Nephron progenitor cell (in vitro differentiated cells): ENCODE measurements around the gene NFKBIB.

Experiments used
- DNase-seq: peaks from one replicate; pipeline ENCODE4 v3.0.0; 2021
- H3K27ac Mint-ChIP-seq: 2 replicates; pipeline ENCODE4 v1.8.0; 2021; ENCODE audit warnings: mild to moderate bottlenecking, moderate library complexity, mixed read lengths
- H3K27me3 Mint-ChIP-seq: 2 replicates; pipeline ENCODE4 v1.8.0; 2021; ENCODE audit warnings: mild to moderate bottlenecking, low read depth, mixed read lengths; ENCODE audit not compliant: poor library complexity
- H3K36me3 Mint-ChIP-seq: 2 replicates; pipeline ENCODE4 v1.8.0; 2021; ENCODE audit warnings: low read depth, mixed read lengths
- H3K4me1 Mint-ChIP-seq: 2 replicates; pipeline ENCODE4 v1.8.0; 2021; ENCODE audit warnings: mixed read lengths
- H3K4me3 Mint-ChIP-seq: 2 replicates; pipeline ENCODE4 v1.8.0; 2021; ENCODE audit warnings: mild to moderate bottlenecking, moderate library complexity, mixed read lengths
- H3K9me3 Mint-ChIP-seq: 2 replicates; pipeline ENCODE4 v1.8.0; 2021; ENCODE audit warnings: mild to moderate bottlenecking, moderate library complexity, mixed read lengths
- TF ChIP-seq, protein P1 (sequence below): fragments of 200-600 bp; sonication (generic); IDR thresholded peaks from 2 replicates; pipeline ENCODE4 v1.5.0; 2021; ENCODE audit warnings: antibody characterized with exemption

NFKBIB gene

DNA sequence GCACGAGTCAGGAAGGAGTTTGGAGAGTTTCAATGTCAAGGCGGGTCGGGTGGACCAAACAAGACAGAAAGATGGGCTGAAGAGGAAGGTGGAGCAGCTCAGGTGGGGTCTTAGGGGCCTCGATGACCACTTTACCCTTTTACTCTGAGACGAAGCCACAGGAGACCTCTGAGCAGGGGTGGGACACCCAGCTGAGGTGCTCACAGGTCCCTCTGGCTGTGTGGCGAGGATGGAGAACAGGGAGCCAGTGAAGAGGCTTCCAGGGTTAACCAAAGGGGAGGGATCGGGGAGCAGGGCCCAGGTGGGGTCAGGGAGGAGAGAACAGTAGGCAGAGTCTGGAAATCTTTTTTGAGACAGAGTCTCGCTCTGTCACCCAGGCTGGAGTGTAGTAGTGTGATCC, 14.2 kb downstream of the NFKBIB start:
- TF ChIP-seq, protein P1, sequence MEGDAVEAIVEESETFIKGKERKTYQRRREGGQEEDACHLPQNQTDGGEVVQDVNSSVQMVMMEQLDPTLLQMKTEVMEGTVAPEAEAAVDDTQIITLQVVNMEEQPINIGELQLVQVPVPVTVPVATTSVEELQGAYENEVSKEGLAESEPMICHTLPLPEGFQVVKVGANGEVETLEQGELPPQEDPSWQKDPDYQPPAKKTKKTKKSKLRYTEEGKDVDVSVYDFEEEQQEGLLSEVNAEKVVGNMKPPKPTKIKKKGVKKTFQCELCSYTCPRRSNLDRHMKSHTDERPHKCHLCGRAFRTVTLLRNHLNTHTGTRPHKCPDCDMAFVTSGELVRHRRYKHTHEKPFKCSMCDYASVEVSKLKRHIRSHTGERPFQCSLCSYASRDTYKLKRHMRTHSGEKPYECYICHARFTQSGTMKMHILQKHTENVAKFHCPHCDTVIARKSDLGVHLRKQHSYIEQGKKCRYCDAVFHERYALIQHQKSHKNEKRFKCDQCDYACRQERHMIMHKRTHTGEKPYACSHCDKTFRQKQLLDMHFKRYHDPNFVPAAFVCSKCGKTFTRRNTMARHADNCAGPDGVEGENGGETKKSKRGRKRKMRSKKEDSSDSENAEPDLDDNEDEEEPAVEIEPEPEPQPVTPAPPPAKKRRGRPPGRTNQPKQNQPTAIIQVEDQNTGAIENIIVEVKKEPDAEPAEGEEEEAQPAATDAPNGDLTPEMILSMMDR = no peak
- peak overlapping the region; percentile 58 for H3K27ac Mint-ChIP-seq
- no peak overlapping the region for H3K4me3 Mint-ChIP-seq

DNA sequence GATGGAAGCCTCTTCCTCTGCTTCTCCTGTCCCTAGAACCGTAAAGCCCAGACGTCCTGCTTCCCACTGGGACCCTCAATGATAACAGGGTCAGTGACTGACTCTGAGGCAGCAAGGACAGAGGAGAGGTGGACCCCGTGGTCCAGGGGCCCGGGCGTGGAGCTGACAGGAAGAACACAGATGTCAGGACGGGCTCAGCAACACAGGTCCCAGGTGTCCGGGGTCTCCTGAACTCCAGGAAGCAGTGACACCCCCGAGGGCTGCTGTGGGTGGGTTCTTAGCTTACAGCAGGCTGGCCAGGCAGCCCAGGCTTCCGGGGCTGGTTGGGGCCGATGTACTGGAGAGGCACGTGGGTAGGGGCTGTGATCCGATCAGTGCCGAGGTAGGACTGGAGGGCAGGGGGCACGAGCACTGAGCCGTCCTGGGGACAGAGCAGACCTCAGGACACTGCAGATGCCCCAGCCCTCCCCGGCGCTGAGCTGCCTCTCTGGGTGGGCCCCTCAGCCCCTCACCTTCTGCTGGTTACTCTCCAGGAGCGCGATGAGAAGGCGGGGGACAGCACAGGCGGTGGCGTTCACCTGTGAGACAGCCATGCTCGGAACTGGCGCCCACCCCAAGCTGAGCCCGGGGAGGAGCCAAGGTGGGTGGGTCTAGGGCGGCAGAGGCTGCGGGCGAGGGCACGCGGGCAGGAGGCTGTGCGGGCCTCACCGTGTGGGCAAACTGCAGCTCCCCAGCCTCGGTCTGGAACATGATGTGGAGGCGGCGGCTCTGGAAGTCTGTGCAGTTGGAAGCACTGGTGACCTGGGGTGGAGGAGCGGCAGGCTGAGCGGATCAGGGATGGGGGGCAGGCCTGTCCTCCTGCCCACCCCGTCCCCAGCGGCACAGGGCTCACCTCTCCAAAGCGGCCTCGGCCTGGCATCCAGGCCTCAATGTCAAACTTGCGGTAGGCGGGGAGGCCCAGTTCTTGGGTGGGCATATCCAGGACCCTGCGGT, 15.9 kb downstream of the NFKBIB start:
- H3K27ac Mint-ChIP-seq = peak overlapping the region; percentile 86
- H3K36me3 Mint-ChIP-seq = peaks cover 5% of the 10 kb centered on the region
- H3K4me3 Mint-ChIP-seq = no peak overlapping the region
- no peaks in the 10 kb centered on the region for H3K4me1 Mint-ChIP-seq
- no peak for DNase-seq
- TF ChIP-seq, protein P1 = no peak
- no peaks in the 10 kb centered on the region for H3K27me3 Mint-ChIP-seq
- no peaks in the 10 kb centered on the region for H3K9me3 Mint-ChIP-seq

More for the DNA sequence above, 14.2 kb downstream of the NFKBIB start:
- H3K4me1 Mint-ChIP-seq = no peaks in the 10 kb centered on the region
- no peaks in the 10 kb centered on the region for H3K27me3 Mint-ChIP-seq
- H3K9me3 Mint-ChIP-seq = no peaks in the 10 kb centered on the region
- no peak for DNase-seq
- peaks cover 5% of the 10 kb centered on the region for H3K36me3 Mint-ChIP-seq

DNA sequence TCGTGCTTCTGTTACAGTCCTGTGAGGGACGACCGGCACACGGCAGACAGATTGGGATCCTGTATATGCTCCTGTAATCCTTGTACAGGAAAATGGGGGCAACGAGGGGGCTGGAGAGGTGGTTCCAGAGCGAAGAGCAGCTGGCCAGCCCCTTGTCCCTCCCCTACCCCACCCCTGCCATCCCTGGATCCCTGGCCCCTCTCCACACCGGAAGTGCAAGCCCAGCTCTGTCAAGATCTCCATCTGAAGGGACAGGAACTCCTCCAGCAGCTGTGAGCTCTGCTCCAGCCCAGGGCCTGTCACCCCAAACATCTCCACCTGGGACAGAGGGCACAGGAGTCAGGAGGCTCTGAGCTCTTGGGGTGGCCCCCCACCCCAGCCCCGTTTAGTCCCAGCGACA, 17.7 kb downstream of the NFKBIB start:
- Mint-ChIP-seq H3K4me1 (no peaks in the 10 kb centered on the region), H3K9me3 (no peaks in the 10 kb centered on the region), H3K27me3 (no peaks in the 10 kb centered on the region), H3K36me3 (peaks cover 16% of the 10 kb centered on the region), H3K4me3 (no peak overlapping the region), H3K27ac (no peak overlapping the region)
- TF ChIP-seq, protein P1 = no peak
- no peak for DNase-seq

- TF ChIP-seq, protein P1 = no peak
- Mint-ChIP-seq H3K9me3 (no peaks in the 10 kb centered on the region), H3K36me3 (peaks cover 19% of the 10 kb centered on the region), H3K27me3 (no peaks in the 10 kb centered on the region), H3K4me1 (no peaks in the 10 kb centered on the region), H3K4me3 (no peak overlapping the region), H3K27ac (no peak overlapping the region)
- DNase-seq = no peak
These were observed 18.2 kb downstream of the NFKBIB start for GRCh38 chr19:38917921-38918491.

DNA sequence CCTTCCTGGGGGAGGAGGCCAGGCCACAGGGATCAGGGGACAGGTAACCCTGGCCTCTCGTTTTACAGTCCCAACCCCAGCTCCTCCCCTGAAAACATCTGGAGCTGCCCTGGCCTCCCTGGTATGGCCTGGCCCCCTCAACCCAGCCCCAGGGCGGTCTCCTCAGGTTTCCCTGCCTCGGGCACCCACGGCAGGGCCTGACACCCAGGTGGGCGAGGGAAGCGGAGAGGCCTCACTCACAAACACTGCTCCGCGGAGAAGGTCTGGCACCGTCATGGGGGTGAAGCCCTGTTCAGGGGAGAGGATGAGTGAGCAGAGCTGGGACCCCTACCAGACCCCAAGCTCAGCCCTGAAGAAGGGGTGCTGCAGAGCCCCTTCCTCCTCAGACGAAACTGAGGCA, 18.8 kb downstream of the NFKBIB start:
- H3K27me3 Mint-ChIP-seq = no peaks in the 10 kb centered on the region
- no peak overlapping the region for H3K27ac Mint-ChIP-seq
- no peak for DNase-seq
- no peaks in the 10 kb centered on the region for H3K4me1 Mint-ChIP-seq
- H3K36me3 Mint-ChIP-seq = peaks cover 19% of the 10 kb centered on the region
- H3K9me3 Mint-ChIP-seq = no peaks in the 10 kb centered on the region
- no peak overlapping the region for H3K4me3 Mint-ChIP-seq
- TF ChIP-seq, protein P1 = no peak
